GM11168 (cell line): Measurements from ENCODE around the gene KLRF1.
"Not testable (repeated sequence)": the region's sequence is repeated elsewhere in the genome, so short reads cannot be mapped to it uniquely, and the experiment has no call there.

Experiments used
- in situ Hi-C: fragments of 300-500 bp; cut with MboI; formaldehyde crosslinking; loops from one replicate; pipeline ENCODE4 v1.12.0; 2022; ENCODE audit warnings: low sequenced_read_pairs; ENCODE audit not compliant: unreplicated experiment

The KLRF1 gene

DNA sequence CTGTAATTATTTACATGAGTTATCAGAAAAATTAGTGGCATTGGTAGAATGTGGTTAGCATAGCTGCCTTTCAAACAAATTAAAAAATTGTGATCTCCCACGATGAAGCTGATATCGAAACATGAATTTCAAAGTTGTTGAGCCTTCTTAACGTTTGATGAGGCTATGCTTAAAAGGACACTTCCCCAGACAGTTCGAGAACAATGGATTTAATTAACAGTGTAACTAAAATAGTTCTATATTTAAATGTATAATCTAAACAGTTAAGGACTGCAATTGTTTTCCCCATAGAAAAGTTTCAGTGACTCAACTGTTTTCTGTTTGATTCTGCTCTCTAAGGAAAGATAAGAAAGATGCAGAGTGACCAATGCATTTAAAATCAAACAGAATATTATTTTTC lies 40.2 kb downstream of the KLRF1 start:
- in situ Hi-C loops, result no loop called here

DNA sequence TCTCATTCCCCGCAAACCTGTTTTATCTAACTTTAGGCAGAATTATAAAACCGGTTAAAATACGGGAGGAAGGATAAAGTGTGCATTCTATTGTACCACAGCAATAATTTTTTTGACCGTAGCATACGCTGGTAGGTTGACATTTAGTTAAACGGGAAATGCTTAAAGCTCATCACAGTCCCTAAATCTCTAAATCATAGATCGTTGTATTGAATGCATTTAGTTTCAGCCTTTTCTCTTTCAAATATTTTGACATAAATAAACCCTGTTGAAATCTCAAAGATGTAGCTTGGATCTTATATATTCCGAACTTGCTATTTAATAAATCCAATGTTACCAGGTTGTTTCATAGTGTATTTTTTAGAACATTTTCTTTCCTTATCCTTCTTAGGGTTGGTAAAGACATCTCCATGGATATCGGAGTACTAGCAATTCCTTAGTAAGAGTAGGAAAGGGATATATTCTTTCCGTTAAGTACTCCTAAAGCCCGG lies 41.1 kb downstream of the KLRF1 start:
- in situ Hi-C loops, result no loop called here

DNA sequence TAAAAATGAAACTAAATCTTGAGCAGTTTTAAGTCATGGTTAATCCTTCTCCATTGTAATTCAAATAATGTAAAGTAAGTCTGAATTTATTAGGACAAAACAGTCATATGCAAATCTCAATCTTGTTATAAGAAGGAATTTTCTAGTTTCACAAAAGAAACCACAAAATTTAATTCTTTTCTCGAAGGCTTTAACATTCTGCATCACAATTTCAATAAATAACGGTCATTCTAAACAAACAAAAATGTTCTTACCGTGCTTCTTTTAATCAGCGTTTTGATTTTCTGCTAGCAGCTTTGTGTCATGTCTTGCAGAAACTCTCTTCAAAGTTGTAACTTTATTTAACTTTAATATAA lies 41.6 kb downstream of the KLRF1 start:
- in situ Hi-C loops, result no loop called here

DNA sequence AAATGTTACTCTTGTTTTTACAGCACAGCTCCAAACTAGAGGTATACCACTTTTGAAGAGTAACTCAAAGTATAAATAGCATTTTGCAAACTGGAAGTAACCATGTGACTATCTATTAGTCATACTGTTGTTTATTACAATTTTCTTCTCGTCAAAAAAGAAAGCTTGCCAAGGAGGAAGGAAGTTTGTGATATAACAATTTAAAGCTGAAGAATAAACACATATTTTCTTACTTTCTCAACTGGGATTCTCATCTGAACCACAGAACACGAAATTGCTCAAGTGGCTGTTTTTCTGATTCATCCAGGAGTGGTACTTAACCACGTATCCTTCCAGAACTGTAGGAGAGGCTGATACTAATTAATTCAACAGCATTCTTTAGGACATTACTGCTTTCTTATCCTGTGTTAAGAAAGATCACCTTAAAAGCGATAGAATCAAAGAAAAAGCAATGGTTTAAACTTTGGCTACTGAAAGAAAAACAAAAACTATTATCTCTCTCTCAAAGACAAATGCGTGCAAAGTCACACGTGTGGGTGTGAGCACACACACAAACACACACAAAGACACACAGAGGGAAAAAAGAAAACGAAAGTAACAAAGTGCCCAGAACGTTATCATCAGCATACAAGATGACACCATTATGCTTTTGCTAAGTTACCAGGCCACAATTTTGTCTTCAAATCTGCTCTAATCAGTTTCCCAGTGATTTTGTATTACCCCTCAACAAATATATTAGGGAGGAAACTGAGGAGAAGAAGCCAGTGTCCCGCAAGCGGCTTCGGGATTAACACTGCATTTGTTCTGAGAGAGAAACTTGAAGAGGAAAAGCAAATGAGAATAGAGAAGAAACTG lies 42.3 kb downstream of the KLRF1 start, which contains the start of gene CLEC2B:
CLEC2B (minus strand) TSS at position 48 of the 855 bp plus-strand sequence.
- in situ Hi-C loops, result no loop called here

DNA sequence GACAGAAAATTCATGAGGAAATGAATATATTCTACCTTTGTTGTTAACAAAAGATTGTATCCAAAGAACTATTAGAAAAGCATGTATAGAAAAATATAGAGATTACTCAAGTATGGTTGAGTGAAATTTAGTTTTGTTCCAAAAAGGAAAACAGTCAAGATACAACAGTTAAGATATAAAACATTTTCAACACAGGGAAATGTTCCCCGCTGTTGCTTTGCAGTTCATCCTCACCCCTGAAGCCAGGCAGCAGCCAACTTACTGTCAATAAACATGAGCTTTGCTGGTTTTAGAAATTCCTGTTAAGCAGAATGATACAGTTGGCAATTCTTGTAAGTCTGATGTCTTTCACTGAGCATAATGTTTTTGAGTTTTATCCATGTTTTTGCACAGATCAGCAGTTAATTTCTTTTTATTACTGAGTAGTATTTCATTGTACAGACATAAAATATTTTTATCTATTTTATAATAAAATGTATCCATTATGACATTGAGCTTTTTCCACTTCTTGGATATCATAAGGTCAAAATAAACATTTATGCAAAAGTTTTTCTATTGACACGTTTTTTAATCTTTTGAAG lies 43.1 kb downstream of the KLRF1 start:
- in situ Hi-C loops, result no loop called here

DNA sequence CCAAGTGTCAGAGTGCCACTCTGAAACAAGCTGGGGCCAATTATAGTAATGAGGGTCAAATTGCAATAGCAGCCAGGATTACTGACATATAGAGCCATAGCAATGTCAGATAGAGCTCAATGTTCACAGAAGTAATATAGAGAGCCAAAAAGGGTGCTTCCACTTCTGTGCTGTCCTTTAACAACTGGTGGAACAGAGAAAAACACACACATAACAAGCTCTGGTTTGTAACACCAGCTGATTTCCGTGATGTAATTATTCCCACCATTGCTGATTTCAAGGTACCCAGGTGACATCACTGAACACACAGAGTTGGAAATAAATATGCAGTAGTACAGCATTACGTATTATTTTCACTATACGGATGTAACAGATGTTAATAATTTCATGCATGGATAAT lies 44.9 kb downstream of the KLRF1 start:
- in situ Hi-C loops, result no loop called here

DNA sequence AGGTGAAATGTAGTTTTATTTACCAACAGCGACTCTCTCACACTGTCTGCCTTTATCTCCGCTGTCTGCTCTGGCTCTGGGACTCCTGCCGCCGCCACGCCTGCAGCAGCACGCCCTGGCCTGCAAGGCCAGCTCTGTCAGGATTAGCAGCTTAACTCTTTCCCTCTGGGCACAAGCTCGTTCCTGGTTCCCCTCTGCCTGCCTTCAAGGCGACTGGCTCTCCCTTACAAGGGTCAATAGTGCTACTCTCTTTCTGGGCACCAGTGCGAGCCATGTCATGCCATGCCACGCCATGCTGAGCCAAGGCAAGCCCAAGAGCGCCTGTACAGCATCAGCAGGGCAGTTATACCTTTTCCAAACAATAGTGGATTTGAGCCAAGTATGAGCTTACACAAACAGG lies 45.5 kb downstream of the KLRF1 start:
- in situ Hi-C loops, result no loop called here

DNA sequence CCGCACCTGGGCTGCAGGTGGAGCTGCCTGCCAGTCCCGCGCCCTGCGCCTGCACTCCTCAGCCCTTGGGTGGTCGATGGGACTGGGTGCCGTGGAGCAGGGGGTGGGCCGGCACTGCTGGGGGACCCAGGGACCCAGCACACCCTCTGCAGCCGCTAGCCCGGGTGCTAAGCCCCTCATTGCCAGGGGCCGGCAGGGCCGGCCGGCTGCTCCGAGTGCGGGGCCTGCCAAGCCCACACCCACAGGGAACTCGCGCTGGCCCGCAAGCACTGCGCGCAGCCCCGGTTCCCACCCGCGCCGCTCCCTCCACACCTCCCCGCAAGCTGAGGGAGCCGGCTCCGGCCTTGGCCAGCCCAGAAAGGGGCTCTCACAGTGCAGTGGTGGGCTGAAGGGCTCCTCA lies 48.8 kb downstream of the KLRF1 start:
- in situ Hi-C loops, result not testable (repeated sequence)

DNA sequence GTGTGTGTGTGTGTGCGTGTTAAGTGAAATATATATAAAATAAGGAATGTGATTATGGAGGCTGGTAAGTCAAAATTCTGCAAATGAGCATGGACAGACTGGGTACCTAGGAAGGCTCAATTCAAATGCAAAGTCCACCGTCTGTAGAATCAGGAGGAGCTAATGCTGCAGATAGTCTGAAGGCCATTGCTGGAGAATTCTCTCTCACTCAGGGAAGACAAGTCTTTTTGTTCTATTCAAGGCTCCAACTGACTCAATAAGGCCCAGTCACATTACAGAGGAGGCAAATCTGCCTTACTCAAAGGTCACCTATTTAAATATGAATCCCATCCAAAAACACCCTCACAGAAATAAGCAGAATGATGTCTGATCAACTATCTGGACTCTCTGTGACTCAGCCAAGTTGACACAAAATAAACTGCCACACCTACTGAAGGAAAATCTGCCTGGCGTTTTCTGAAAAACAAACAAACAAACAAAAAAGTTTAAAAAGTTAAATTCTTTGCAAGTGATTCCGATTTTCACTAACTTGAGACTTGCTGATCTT lies 53.3 kb downstream of the KLRF1 start:
- in situ Hi-C loops, result no loop called here

DNA sequence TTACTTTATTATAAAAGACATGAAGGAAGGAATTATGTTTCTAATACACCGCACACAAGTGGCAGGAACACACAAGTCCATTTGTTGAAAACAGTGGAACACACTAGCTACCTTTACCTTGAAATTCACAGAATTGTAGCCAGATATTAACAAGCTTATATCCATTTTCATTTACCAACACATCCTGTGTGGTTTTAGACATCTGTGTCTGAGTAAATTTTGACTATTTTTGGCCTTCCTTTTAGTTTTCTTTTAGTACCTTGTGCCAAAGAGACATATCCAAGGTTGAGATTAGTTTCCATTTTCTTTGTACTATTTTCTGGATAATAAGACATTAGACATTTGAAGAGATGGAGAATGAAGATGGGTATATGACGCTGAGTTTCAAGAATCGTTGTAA lies 54.0 kb downstream of the KLRF1 start, which contains the start of gene KLRF2:
KLRF2 (plus strand) TSS at position 244 of the 400 bp plus-strand sequence; CDS start at position 351, 107 bp downstream.
- in situ Hi-C loops, result no loop called here

DNA sequence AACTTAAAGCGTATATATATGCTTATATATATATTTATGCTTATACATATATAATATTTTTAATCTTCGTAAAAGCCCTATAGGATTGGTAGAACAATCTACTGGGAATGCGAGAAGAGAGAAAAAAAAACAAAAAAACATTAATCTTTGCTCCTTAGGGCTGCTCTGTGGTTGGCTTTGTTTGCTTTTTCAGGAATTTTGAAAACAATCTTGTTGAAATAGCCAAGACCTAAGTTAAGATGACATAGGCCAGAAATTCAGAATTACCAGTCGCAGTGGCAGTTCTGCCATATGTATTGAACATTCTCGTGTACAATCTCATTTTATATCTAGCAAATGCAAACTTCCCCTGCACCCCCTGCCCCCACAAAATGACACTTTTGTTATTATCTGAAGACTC lies 54.7 kb downstream of the KLRF1 start:
- in situ Hi-C loops, result no loop called here

DNA sequence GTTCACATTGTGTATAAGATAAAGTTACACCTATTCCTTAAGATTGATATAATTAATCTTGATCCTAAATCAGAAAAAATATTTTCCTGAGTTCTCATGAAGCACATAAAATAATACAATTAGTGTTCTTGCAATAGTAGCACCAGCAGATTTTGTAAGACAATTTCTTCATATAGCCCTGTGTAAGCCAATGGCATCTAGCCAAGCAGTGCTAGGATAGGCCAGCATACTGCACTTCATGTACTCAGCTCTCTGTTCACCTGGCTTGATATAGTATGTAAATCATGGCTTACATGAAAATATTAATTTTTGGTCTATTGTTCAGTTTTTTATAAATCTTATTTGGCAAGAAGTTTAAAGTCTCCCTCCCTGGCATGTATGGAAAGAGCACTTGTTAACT lies 55.9 kb downstream of the KLRF1 start:
- in situ Hi-C loops, result no loop called here

DNA sequence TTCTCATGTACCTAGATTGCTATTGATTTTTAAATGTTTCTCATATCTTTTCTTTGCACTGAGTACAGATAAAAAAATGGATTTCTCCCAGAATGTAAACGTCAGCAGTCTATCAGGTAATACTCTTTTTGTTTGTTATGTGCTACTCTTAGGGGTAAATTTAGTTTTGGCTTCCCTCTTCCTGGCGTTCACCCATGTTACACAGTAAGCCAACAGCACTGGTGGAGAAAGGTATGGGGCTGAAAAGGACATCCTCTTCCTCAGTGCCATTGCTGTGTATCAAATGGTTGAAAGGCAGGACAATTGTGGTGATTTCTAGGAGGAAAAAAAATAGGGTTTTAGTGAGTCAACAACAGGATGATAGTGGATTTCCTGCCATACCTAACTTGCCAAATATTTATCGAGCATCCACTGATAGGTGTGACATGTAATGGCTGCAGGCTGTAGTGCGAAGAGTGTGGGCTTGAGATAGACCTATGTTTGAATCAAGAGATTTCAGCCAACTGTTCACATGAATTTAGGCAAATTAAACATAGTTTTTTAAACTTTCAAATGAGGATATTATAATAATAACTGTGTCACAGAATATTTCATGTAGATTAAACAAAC lies 61.5 kb downstream of the KLRF1 start:
- in situ Hi-C loops, result no loop called here
